HS-27A (cell line): ENCODE measurements around the gene DTWD2.
"Not testable (repeated sequence)": the region's sequence is repeated elsewhere in the genome, so short reads cannot be mapped to it uniquely, and the experiment has no call there.

Source experiments
- DNase-seq: peaks from one replicate; pipeline ENCODE4 v3.0.0-alpha.2; 2012; ENCODE audit warnings: low read depth, missing footprints

DTWD2 gene

DNA sequence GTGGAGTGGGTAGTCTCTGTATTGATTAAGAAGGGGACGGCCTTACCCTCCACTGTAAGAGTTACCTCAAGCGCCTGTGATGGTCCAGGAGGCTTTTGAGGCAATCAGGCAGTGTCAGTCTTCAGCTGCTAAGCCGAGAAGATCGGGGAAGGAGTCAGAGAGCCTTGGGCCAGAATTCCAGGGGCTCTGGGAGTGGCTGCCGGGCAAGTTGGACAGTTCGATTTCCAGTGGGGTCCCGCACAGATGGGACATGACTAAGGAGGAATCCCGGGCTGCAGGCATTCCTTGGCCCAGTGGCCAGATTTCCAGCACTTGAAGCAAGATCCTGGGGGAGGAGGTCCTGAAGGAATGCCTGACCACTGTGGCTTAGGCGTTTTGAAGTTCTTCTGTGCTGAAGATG, 38.0 kb downstream of the DTWD2 start:
- DNase-seq: not testable (repeated sequence)

DNA sequence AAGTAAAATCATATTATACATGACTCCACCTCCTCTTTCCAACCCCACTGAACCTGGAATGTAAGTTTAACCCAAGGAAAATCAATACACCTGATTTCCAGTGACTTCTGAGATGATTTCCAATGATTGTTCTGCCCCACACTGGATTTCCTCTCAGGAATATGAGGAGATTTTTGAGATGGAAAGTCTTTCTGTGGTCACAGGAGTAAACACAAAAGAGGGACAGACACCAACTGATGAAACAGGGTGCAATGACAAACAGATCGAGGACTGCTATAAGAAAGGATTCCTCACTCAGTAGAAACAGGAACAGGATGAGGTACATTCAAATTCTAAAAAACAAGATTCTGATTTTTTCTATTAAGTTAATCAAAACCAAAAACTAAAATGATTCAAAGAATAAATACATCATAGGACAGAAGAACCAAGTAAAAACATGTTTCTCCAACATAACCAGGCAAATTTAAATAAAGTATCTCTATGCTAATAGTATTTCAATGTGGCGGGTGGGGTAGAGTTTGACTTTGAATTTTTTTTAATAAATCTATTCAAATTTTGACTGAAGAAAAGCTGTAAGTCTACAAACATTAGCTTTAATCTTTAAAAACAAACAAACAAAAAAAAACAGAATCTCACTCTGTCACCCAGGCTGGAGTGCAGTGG, 42.1 kb downstream of the DTWD2 start:
- no peak for DNase-seq

DNA sequence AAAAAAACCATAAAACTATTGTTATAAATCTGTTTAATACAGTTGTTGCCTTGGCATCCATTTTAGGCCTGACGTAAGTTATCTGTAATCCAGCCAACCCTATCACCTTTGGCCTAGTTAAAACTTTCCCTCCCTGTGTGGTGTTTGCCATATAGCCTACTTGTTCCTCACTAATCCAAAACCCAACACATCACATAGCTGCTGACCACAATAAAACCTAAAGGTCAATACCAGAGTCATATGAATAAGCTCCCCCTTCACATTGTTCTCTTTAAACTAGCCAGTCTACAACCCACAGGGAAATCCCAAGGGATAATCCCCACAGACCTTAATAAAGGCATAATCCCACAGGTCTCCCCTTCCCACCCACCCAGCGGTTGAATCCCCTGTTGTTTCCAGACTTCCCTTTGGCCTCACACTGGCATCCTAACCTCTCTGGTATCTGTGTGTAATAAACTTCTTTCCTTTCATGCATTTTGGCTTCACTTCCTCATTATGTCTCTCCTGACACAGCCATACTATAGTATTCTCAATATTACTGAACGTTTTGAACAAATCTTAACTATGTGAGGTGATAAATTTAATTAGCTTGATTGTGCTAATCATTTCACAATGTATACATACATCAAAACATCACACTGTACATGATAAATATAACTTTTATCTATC, 50.8 kb downstream of the DTWD2 start:
- DNase-seq: no peak

DNA sequence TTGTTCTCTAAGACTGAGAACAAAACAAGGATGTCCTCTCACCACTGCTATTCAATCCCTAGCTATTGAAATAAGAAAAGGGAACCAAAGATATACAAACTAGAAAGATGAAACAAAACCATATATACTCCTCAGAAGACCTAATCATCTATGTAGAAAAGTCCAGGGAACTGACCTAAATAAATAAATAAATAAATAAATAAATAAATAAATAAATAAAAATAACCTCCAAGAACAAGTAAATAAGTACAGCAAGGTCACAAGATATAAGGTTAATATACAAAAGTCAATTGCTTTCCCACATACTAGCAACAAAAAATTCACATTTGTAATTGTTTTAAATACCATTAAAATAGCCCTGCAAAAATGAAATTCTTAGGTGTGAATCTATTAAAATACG, 54.6 kb downstream of the DTWD2 start:
- no peak for DNase-seq

DNA sequence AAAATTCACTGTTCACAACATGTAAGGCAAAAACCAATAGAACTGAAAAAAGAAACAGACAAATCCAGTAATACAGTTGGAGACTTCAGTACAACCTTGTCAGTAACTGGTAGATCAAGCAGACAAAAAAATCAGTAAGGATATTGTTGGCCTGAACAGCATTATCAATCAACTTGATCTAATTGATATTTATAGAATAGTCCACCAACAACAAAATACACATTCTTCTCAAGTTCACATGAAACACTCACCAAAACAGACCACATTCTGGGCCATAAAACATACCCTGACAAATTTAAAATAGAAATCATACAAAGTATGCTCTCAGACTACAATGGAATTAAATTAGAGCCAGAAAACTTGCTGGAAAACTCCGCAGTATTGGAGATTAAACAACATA, 56.8 kb downstream of the DTWD2 start:
- DNase-seq: no peak

DNA sequence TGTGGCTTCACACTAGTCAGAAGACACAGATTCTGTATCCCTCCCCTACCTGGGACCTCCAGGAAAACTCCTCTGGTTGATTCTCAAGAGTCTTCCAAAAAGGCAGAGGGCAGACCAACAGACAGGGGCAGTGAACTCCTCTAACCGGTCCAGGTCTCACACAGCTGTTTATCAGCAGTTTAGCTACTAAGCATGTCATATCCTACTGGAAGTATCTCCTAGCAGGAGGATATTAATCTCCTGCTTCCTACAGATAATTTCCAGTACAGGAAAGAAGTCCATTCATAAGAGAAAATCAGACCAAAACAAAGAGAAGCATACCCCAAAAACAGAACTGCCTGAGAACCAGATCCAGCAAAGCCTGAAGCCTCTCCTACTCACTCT, 64.3 kb downstream of the DTWD2 start:
- DNase-seq: no peak

DNA sequence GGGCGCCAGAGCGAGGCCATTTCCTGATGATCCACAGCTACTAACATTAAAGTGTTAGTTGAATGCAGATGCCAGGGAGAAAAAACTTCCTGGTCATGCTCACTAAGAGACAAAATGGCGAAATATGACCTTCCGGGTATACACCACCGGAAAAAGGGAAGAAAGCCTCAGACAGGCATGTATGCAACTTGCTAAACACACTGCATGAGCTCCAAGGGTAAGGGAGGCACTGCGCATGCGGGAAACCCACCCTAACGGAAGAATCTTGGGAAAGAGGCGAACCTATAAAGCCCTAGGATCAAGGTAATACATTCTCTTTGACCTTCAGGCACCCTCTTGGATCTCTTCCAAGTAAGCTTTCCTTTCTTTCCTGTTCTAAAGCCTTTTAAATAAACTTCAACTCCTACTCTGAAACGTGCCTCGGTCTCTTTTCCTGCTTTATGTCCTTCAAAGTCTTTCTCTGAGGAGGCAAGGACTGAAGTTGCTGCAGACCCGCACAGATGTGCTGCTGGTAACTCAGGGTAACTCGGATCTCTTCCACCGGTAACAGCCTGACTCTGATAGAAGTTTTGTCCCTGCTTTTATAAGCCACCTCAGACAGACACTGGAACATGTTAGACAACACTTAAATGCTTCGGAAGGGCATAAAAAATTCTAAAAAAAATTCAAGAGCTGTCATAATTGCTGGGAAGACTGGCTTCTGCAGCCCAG, 64.9 kb downstream of the DTWD2 start:
- no peak for DNase-seq

DNA sequence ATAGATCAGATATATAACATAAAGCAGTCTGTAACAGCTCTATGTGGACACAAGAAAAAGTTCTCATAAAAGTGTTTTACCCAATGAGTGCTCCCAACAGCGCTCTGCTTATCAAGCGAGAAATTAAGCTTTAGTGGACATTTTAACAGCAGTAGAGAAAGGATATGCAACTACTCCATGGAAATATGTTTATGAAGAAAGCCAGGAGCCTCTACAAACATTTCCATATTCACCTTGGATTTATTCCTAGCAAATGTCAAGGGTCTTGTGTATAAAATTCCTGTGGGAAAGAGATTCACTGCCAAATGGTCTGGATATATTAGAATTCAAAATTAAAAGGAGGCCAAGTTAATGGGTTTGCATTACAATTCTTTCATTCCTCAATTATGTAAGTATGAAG, 66.5 kb downstream of the DTWD2 start:
- DNase-seq: no peak

DNA sequence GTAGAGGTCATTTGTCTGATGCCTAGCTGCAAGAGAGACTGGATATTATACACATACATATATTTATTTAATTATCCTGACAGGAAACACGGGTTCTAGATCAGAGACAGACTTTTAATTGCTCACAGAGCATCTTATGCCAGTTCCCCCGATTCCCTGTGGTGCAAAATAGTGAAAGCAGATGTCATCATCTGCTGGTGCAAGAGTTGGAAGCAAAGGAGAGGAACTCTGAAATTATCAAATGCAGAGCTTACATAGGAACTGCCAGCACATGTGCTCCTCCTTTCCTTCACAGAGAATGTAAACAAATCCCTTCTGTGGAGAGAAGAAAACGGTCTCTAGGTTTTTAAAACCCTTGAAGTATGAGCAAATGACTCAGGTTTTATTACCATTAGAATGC, 69.3 kb downstream of the DTWD2 start:
- no peak for DNase-seq

DNA sequence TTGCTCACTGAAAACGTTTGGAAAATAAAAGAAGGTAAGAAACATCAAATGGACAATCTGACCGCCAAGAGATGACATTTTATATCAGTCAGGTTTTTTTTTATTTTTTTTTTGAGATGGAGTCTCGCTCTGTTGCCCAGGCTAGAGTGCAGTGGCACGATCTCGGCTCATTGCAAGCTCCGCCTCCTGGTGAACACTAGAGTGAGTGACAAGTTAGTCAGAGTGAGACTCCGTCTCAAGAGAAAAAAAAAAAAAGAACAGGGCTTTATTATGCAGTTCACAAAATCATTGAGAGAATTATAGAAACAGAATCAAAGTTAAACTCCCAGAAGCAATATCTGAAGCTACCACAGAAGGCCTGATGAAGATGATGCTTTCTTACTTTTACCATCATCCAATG, 70.1 kb downstream of the DTWD2 start:
- DNase-seq: no peak

DNA sequence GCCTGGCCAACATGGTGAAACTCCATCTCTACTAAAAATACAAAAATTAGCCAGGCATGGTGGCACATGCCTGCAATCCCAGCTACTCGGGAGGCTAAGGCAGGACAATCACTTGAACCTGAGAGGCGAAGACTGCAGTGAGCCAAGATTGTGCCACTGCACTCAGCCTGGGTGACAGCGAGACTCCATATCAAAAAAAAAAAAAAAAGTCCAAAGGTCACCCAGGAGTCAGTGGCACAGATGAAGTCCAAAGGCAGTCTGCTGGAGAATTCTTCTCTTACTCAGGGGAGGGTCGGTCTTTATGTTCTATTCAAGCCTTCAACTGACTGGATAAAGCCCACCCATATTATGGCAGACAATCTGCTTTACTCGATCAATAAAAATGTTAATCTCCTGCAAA, 80.8 kb downstream of the DTWD2 start:
- DNase-seq: not testable (repeated sequence)

DNA sequence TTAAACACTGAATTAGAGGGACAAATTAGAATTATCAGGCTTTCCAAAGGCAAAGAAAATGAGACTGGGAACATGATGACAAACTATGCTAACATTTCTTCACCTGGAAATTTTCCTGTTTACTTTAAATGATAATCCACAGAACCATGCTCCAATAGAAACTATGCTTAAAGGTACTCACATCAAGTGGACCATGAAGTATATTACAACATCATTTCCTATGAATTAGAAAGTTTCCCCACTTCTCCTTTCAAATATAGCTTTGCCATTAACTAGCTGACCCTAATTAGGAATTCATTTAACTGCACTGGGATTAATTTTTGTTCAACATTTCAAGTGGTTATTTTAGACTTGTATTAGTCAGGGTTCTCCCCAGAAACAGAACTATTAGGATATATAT, 81.4 kb downstream of the DTWD2 start:
- no peak for DNase-seq

DNA sequence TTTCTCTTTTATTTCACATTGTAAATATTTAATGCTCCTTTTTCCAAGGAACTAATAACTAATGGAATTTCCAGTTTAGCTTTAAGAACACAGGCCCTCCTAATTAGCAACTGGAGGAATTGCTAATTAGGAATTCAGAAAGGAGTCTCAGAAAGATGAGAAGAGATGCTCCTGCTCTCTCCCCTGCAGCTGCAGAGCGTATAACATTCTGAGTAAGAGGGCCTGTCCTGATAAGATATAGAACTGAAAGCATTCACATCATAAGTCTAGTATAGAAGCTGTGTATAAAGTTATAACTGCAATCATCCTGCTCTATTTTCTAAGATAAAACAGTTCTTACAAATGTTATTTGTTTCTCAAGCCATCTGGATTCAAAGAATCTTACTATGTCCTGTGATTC, 83.2 kb downstream of the DTWD2 start:
- DNase-seq: no peak

DNA sequence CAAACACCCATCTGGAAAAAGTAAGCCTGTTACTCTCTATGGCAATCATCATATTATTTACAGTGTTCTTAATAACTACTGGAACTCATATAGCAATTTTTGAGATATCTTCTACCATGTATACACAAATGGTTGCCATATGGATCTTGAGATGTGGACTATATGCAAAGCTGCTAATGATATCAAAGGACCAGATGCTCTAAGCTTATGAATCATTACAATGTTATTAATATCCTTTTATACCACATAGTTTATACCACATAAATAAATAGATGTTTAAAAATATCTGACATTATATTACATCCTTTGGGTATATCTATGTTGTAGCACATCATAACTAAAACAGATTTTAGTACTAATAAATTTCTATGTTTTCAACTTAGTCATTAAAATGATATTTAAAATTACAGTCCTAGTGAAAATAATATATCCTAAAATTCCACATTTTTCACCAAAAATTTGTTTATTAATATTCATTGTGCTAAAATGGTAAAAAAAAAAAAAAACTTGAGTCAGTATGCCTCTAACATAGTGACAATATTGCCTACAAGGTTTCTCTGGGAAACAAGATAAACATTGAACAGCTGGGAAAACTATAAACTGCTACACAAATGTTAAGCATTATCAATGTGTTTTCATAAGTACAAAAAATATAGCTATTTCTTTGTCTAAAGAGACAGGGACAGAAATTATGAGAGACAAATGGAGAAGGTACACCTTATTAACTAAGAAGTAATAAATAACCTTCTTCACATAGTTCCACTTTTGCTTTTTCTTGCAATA, 85.5 kb downstream of the DTWD2 start:
- DNase-seq: no peak

DNA sequence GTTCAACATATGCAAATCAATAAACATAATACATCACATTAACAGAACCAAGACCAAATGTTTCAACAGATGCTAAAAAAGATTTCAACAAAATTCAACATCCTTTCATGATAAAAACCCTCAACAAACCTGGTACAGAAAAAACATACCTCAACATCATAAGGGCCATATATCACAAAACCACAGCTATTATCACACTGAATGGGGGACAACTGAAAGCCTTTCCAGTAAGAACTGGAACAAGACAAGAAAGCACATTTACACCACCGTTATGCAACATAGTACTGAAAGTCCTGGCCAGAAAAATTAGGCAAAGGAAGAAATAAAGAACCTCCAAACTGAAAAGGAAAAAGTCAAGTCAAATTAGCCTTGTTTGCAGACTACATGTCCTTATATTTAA, 93.6 kb downstream of the DTWD2 start:
- no peak for DNase-seq

DNA sequence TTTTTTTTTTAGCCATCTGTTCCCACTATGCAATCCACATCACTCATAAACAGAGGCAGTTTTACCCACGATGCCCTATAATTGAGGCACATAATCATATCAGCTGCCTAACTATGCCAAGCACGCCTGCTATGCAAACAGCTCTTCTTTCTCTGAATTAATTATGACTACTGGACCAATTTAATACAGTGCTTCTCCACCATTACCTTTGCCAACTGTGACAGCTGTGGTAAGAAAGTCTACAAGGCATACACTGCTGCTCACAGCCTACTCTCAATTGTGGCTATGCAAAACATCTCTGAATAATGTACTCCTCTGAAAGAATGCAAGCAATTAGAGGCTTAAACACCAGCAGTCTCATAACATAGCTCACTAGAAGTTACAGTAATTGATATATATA, 97.1 kb downstream of the DTWD2 start:
- DNase-seq: no peak

DNA sequence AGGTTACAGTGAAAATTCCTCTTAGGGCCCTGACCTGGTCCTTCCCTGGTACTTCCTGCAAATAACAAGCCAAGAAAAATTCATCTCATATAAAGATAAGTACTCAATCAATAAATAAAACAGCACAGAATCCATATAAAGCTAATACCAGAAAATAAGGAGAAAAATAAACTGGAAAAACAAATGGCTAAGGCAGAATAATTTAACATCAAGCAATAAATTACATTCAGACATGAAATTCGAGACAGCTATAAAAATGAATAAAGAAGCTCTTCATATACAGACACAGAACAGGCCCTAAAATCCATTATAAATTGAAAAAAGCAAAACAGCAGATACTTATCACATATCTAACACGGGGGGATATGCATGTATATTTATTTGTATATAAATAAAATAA, 99.2 kb downstream of the DTWD2 start:
- DNase-seq: no peak

DNA sequence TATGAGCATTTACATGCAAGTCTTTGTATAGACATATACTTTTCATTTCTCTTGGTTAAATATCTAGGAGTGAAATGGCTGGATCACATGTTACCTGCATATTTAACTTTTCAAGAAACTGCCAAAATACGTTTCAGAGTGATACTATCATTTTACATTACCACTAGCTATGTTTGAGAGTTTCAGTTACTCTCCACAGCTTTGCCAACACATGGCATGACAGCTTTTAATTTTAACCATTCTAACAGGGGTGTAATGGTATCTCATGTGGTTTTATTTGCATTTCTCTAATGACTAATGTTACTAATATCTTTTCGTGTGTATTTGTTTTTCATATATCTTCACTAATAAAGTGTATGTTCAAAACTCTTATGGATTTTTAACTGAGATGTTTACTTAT, 99.8 kb downstream of the DTWD2 start:
- no peak for DNase-seq

DNA sequence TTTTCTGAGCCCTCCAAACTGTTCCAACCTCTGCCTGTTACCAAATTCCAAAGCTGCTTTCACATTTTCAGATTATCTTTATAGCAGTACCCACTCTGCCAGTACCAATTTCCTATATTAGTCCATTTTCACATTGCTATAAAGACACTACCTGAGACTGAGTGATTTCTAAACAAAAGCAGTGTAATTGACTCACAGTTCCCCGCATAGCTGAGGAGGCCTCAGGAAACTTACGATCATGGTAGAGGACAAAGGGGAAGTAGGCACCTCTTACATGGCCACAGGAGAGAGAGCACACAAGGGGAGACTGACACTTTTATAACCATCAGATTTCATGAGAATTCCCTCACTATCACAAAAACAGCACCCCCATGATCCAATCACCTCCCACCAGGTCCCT, 105.0 kb downstream of the DTWD2 start:
- no peak for DNase-seq

DNA sequence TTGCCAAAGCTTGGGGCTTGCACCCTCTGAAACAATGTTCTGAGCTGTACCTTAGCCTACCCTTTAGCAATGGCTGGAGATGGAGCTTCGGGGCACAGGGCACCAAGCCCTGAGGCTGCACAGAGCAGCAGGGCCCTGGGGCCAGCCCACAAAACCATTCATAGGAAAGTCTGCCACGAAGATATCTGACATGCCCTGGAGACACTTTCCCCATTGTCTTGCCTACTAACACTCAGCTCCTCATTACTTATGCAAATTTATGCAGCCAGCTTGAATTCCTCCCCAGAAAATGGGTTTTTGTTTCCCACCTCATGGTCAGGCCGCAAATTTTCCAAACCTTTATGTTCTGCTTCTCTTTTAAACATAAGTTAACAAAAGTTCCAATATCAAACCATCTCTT, 105.7 kb downstream of the DTWD2 start:
- no peak for DNase-seq

DNA sequence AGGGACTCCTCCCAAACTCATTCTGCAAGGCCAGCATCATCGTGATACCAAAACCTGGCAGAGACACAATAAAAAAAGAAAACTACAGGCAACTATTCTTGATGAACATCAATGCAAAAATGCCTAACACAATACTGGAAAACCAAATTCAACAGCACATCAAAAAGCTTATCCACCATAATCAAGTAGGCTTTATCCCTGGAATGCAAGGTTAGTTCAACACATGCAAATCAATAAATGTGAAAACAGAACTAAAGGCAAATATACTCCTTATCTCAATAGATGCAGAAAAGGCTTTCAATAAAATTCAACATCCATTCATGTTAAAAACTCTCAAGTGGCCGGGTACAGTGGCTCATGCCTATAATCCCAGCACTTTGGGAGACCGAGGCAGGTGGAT, 111.5 kb downstream of the DTWD2 start:
- DNase-seq: not testable (repeated sequence)

DNA sequence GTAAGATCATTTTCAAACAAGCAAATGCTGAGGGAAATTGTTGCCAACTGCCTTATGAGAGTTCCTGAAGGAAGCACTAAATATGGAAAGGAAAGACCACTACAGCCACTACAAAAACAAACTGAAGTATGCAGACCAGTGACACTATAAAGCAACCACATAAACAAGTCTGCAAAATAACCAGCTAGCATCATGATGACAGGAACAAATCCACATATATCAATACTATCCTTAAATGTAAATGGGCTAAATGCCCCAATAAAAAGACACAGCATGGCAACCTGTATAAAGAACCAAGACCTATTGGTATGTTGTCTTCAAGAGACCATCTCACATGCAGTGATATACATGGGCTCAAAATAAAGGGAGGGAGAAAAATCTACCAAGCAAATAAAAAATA, 113.2 kb downstream of the DTWD2 start:
- no peak for DNase-seq

DNA sequence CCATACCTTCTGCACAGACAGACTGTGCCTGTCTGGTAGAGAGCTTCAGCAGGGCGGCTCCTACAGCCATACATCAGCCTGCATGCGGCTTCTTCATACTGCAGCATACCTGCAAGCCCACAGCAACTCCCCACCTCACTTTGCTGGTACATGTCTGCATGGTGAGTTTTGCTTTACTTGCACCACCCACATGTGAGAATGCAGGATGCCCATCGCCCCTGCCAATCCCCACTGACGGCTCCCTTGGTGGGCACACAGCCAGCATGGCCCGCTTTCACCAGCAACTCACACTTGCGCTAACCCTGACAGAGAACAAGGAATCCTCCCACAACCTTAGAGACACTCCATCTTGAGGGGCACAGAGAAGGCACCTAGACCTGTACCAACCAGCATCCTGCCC, 114.9 kb downstream of the DTWD2 start:
- DNase-seq: no peak
